HEK293 (cell line): ENCODE measurements around the gene KRT36.

Experiments used
- CTCF ChIA-PET: fragments of 350-600 bp; formaldehyde crosslinking; extraction: SDS; loops from one replicate; lab custom pipeline; 2021; ENCODE audit warnings: antibody characterized with exemption; lab: Yijun Ruan, JAX
- POLR2A ChIA-PET: fragments of 300-600 bp; formaldehyde crosslinking; extraction: SDS; loops from one replicate; lab custom pipeline; 2020; ENCODE audit warnings: antibody characterized with exemption, inconsistent platforms; lab: Yijun Ruan, JAX
- H3K27ac ChIP-seq: fragments of 200-500 bp; sonication (Bioruptor generic); 2 replicates; pipeline ENCODE4 v1.5.1; 2014; ENCODE audit warnings: low read depth, low read length, control low read depth, inconsistent platforms; ENCODE audit errors: extremely low read depth
- H3K36me3 ChIP-seq, 2 experiments: fragments of 200-500 bp in 1 of 2; sonication (Bioruptor generic) in 1 of 2; 1 replicate in 1 of 2; 2 replicates in 1 of 2; pipeline ENCODE4 v1.5.1; 2014 to 2017; ENCODE audit warnings: inconsistent platforms in 2 of 2, low read length in 2 of 2; ENCODE audit not compliant: control insufficient read depth in 2 of 2, insufficient read depth in 1 of 2
- H3K4me1 ChIP-seq: fragments of 200-500 bp; sonication (Bioruptor generic); 2 replicates; pipeline ENCODE4 v1.5.1; 2014; ENCODE audit warnings: mild to moderate bottlenecking, low read length, inconsistent platforms; ENCODE audit not compliant: control insufficient read depth, insufficient read depth
- H3K4me3 ChIP-seq: 2 replicates; pipeline ENCODE4 v1.5.1; 2011; ENCODE audit warnings: low read depth, mild to moderate bottlenecking, control low read depth, low read length, moderate library complexity
- H3K9me3 ChIP-seq: fragments of 200-500 bp; sonication (Bioruptor generic); 2 replicates; pipeline ENCODE4 v1.5.1; 2014; ENCODE audit warnings: low read depth, low read length, inconsistent platforms; ENCODE audit not compliant: control insufficient read depth, insufficient read depth
- EGR2 ChIP-seq: fragments of 450-650 bp; formaldehyde crosslinking; IDR thresholded peaks from 2 replicates; pipeline ENCODE4 v1.5.1; 2016; ENCODE audit warnings: low read depth, missing biosample characterization, missing genetic modification characterization
- HOXC10 ChIP-seq: sonication (generic); formaldehyde crosslinking; IDR thresholded peaks from 2 replicates; pipeline ENCODE4 v1.8.1; 2023; ENCODE audit warnings: mild to moderate bottlenecking, missing genetic modification reagents
- KLF1 ChIP-seq: fragments of 450-650 bp; formaldehyde crosslinking; IDR thresholded peaks from 2 replicates; pipeline ENCODE4 v1.5.1; 2016; ENCODE audit warnings: missing biosample characterization, missing genetic modification characterization
- OVOL3 ChIP-seq: fragments of 450-650 bp; formaldehyde crosslinking; IDR thresholded peaks from 2 replicates; pipeline ENCODE4 v1.5.1; 2016; ENCODE audit warnings: missing biosample characterization, missing genetic modification characterization
- PATZ1 ChIP-seq: fragments of 450-650 bp; formaldehyde crosslinking; IDR thresholded peaks from 2 replicates; pipeline ENCODE4 v1.5.1; 2016; ENCODE audit warnings: missing biosample characterization, missing genetic modification characterization
- PRDM1 ChIP-seq: fragments of 450-650 bp; formaldehyde crosslinking; IDR thresholded peaks from 2 replicates; pipeline ENCODE4; 2016; ENCODE audit warnings: missing biosample characterization, missing genetic modification characterization
- ZNF311 ChIP-seq: fragments of 450-650 bp; formaldehyde crosslinking; IDR thresholded peaks from 2 replicates; pipeline ENCODE4 v1.5.1; 2017; ENCODE audit warnings: missing biosample characterization, missing genetic modification characterization, borderline replicate concordance
- ZNF341 ChIP-seq: fragments of 450-650 bp; formaldehyde crosslinking; IDR thresholded peaks from 2 replicates; pipeline ENCODE4; 2016; ENCODE audit warnings: low read depth, missing biosample characterization, missing genetic modification characterization
- ZNF473 ChIP-seq: fragments of 450-650 bp; formaldehyde crosslinking; IDR thresholded peaks from 2 replicates; pipeline ENCODE4 v1.5.1; 2017; ENCODE audit warnings: missing biosample characterization, missing genetic modification characterization
- TF ChIP-seq, protein P1 (sequence below): fragments of 450-650 bp; formaldehyde crosslinking; IDR thresholded peaks from 2 replicates; pipeline ENCODE4 v1.5.1; 2016; ENCODE audit warnings: missing biosample characterization, missing genetic modification characterization
- TF ChIP-seq, protein P2 (sequence below): fragments of 450-650 bp; formaldehyde crosslinking; IDR thresholded peaks from 2 replicates; pipeline ENCODE4 v1.5.1; 2016; ENCODE audit warnings: missing biosample characterization, missing genetic modification characterization
- TF ChIP-seq, protein P3 (sequence below): fragments of 450-650 bp; formaldehyde crosslinking; IDR thresholded peaks from 2 replicates; pipeline ENCODE4 v1.5.1; 2016; ENCODE audit warnings: missing biosample characterization, missing genetic modification characterization

Gene KRT36

GRCh38 chr17:41511716-41512115 lies 22.0 kb upstream of the KRT36 start:
- Histone ChIP-seq H3K4me3 (no peak overlapping the region), H3K27ac (peak overlapping the region; percentile 6; the same call in 1 of the 2 replicates), H3K36me3 (no peaks in the 10 kb centered on the region), H3K9me3 (no peaks in the 10 kb centered on the region), H3K4me1 (peaks cover 29% of the 10 kb centered on the region)
- TF ChIP-seq ZNF473 (tag by site-specific recombination) (no peak), PRDM1 (tag by site-specific recombination) (no peak), ZNF341 (tag by site-specific recombination) (peak; percentile 41; the same call in 1 of the 2 replicates), HOXC10 (no peak), ZNF311 (tag by site-specific recombination) (no peak)
- TF ChIP-seq, protein P1, sequence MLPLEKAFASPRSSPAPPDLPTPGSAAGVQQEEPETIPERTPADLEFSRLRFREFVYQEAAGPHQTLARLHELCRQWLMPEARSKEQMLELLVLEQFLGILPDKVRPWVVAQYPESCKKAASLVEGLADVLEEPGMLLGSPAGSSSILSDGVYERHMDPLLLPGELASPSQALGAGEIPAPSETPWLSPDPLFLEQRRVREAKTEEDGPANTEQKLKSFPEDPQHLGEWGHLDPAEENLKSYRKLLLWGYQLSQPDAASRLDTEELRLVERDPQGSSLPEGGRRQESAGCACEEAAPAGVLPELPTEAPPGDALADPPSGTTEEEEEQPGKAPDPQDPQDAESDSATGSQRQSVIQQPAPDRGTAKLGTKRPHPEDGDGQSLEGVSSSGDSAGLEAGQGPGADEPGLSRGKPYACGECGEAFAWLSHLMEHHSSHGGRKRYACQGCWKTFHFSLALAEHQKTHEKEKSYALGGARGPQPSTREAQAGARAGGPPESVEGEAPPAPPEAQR (tag by site-specific recombination): no peak
- TF ChIP-seq, protein P2, sequence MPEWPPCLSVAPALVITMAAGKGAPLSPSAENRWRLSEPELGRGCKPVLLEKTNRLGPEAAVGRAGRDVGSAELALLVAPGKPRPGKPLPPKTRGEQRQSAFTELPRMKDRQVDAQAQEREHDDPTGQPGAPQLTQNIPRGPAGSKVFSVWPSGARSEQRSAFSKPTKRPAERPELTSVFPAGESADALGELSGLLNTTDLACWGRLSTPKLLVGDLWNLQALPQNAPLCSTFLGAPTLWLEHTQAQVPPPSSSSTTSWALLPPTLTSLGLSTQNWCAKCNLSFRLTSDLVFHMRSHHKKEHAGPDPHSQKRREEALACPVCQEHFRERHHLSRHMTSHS (tag by site-specific recombination): no peak
- POLR2A ChIA-PET: interaction anchor here (0.6 kb wide), 1 partner anchor 27 kb away, joined by 7 read pairs; no protein-coding TSS in a partner anchor
- CTCF ChIA-PET: interaction anchor here (1.2 kb wide), 2 partner anchors 16 to 37 kb away, joined by 3 to 6 read pairs; no protein-coding TSS in a partner anchor

GRCh38 chr17:41511116-41511515 lies 21.4 kb upstream of the KRT36 start:
- ChIA-PET CTCF (interaction anchor here (0.8 to 1.2 kb wide), 3 partner anchors 38 to 627 kb away, joined by 3 to 6 read pairs (median 3); partner anchors contain the start of gene KRT20), POLR2A (interaction anchor here (1.4 kb wide), 1 partner anchor 10 kb away, joined by 3 read pairs; no protein-coding TSS in a partner anchor)
- Histone ChIP-seq H3K9me3 (no peaks in the 10 kb centered on the region), H3K4me1 (peaks cover 29% of the 10 kb centered on the region), H3K4me3 (no peak overlapping the region)
- TF ChIP-seq EGR2 (tag by site-specific recombination): 0 out of 2 replicates have a peak, but pooled peaks have one; percentile 22
- TF ChIP-seq, protein P3, sequence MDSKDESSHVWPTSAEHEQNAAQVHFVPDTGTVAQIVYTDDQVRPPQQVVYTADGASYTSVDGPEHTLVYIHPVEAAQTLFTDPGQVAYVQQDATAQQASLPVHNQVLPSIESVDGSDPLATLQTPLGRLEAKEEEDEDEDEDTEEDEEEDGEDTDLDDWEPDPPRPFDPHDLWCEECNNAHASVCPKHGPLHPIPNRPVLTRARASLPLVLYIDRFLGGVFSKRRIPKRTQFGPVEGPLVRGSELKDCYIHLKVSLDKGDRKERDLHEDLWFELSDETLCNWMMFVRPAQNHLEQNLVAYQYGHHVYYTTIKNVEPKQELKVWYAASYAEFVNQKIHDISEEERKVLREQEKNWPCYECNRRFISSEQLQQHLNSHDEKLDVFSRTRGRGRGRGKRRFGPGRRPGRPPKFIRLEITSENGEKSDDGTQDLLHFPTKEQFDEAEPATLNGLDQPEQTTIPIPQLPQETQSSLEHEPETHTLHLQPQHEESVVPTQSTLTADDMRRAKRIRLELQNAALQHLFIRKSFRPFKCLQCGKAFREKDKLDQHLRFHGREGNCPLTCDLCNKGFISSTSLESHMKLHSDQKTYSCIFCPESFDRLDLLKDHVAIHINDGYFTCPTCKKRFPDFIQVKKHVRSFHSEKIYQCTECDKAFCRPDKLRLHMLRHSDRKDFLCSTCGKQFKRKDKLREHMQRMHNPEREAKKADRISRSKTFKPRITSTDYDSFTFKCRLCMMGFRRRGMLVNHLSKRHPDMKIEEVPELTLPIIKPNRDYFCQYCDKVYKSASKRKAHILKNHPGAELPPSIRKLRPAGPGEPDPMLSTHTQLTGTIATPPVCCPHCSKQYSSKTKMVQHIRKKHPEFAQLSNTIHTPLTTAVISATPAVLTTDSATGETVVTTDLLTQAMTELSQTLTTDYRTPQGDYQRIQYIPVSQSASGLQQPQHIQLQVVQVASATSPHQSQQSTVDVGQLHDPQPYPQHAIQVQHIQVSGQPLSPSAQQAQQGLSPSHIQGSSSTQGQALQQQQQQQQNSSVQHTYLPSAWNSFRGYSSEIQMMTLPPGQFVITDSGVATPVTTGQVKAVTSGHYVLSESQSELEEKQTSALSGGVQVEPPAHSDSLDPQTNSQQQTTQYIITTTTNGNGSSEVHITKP (tag by site-specific recombination): no peak
- peak; percentile 88 for TF ChIP-seq KLF1 (tag by site-specific recombination)
- TF ChIP-seq HOXC10: no peak
- no peak for TF ChIP-seq OVOL3 (tag by site-specific recombination)
- TF ChIP-seq PATZ1 (tag by site-specific recombination): 0 out of 2 replicates have a peak, but pooled peaks have one; percentile 19
- TF ChIP-seq, all 188 proteins: peak for 3
- H3K27ac ChIP-seq: peak overlapping the region; percentile 6; the same call in 1 of the 2 replicates
- H3K36me3 ChIP-seq: no peaks in the 10 kb centered on the region
